Erythroblast (primary cell): ENCODE data around the gene CRYBA1.

Experiments
- GATA1 ChIP-seq: IDR thresholded peaks from 2 replicates; pipeline ENCODE4 v1.6.1; 2011; ENCODE audit warnings: low read depth, mild to moderate bottlenecking, control low read depth, low read length, moderate library complexity
- POLR2A ChIP-seq: IDR thresholded peaks from 2 replicates; pipeline ENCODE4 v1.6.1; 2011; ENCODE audit warnings: mild to moderate bottlenecking, low read length

- TF ChIP-seq POLR2A: no peak
- no peak for TF ChIP-seq GATA1
Measured at GRCh38 chr17:29291163-29291752, 44.6 kb downstream of the CRYBA1 start.
